GM10266 (cell line): ENCODE measurements around the gene JARID2.

Experiments
- DNase-seq: peaks from one replicate; pipeline ENCODE4 v3.0.0; 2012; ENCODE audit errors: extremely low spot score
- TF ChIP-seq, protein P1 (sequence below): IDR thresholded peaks from 2 replicates; pipeline ENCODE4 v1.5.1; 2012; ENCODE audit warnings: mild to moderate bottlenecking, low read depth; ENCODE audit not compliant: control insufficient read depth, insufficient read depth; ENCODE audit errors: missing control alignments

JARID2 gene

DNA sequence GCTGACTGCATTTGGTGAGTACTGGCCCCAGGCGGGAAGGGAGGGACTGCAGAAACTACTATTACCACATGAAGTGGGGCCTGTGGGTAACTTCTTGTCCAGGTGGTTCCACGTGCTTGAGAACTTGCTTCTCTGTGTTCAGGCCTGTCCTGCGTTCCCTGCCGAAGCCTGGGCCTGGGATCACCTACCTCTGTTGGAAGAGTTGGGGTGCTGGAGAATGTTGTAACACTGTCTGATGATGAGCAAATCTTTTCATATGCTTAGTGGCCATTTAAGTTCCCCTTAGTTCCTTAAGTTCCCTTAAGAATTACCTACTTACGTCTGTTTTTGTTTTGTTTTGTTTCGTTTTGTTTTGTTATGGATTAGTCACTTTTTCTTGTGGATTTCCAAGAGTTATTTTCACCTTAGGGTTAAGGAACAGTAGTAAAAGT lies 262.6 kb downstream of the JARID2 start:
- TF ChIP-seq, protein P1, sequence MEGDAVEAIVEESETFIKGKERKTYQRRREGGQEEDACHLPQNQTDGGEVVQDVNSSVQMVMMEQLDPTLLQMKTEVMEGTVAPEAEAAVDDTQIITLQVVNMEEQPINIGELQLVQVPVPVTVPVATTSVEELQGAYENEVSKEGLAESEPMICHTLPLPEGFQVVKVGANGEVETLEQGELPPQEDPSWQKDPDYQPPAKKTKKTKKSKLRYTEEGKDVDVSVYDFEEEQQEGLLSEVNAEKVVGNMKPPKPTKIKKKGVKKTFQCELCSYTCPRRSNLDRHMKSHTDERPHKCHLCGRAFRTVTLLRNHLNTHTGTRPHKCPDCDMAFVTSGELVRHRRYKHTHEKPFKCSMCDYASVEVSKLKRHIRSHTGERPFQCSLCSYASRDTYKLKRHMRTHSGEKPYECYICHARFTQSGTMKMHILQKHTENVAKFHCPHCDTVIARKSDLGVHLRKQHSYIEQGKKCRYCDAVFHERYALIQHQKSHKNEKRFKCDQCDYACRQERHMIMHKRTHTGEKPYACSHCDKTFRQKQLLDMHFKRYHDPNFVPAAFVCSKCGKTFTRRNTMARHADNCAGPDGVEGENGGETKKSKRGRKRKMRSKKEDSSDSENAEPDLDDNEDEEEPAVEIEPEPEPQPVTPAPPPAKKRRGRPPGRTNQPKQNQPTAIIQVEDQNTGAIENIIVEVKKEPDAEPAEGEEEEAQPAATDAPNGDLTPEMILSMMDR: no peak
- no peak for DNase-seq

DNA sequence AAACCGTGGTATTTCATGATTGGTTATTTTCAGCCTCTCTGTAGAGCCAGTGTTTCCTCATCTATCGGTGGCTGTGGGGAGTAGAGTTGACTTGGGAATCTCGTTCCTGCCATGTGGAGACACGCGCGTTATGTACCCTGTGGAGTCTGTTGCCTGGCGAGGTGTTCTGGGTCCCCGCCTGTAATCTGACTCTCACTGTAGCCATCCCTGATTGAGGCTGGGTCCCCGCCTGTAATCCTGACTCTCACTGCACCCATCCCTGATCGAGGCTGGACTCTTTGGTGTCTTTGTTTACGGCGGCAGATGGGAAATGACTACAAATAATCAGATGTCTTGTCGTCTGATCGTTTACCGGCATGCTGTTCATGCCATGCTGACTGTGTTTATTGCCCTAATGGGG lies 263.1 kb downstream of the JARID2 start:
- TF ChIP-seq, protein P1: no peak
- DNase-seq: no peak

DNA sequence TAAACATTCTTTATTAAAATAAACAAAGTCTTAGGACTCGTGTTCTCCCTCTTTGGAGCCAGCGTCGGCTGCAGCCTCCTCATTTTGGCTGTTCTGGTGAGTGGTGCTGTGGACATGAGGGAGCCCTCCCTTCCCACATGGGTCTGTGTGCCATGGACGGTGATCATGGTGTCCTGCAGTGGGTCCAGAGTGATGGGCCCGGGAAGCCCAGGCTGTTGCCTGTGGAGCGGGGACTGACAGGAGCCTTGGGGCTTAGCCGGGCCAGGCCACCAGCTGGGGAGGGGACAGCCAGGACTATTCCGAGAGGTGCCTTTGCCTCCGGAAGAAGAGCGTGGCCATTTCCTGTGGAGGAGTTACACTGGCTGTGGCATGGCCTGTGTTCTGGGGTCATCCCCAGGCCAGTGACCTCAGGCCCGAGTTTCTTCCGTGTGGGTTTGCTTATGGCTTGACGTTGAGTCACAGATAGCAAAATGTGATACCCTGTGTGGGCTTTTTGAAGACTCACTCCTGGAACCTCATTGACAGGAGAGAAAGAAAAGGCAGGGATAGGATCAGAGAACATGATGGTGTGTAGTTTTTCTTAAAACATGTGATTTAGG lies 263.6 kb downstream of the JARID2 start:
- DNase-seq: no peak
- TF ChIP-seq, protein P1: no peak

DNA sequence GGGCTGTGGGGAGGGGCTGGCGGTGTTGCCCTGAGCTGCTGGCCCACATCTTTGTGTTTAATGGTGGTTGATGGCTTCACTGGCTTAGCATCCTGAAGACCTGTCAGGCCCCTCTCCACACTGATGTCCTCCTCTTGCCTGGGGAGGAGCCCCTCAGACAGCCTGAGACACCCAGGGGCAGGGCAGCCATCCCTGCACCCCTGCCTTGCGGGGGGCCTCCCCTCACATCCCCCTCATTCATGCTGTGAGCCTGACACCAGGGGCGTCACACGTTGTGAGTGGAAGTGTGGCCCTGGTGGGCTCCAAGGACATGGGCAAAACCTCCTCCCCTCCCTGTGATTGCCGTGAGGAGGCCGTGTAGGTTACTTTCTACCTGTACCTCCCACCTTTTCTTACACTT lies 264.3 kb downstream of the JARID2 start:
- TF ChIP-seq, protein P1: no peak
- no peak for DNase-seq

DNA sequence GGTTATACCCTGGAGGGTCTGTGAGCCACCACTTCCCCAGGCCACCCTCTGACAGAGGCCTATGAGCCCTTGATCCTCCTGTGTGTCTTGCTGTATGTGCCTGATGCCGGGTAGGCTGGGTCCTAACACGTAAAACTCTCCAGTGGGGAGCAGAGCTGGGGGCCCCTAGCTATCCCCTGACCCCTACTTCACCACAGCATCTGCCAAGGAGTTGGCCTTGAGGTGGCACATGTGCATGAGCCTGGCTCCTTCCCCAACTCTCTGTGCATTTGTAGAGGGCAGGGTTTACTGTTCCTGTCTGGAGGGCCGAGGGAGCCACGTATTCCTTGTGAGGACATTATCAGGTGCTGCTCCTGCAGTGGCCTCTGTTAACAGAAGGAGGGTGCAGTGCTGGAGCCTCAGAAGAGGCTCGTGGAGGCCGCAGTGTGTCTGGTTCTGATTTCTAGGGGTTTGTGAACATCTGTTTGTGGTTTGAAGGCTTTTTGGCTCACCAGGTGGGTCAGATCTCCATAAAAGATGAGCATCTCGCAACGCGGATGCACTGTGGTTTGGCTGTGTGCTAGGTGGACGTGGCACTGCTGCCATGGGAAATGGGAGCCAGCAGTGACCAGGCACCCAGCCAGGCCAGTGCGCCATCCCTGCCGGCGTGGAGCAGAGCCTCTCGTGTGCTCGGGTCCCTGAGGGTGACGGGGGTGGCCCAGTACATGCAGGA lies 264.8 kb downstream of the JARID2 start:
- no peak for DNase-seq
- TF ChIP-seq, protein P1: no peak

DNA sequence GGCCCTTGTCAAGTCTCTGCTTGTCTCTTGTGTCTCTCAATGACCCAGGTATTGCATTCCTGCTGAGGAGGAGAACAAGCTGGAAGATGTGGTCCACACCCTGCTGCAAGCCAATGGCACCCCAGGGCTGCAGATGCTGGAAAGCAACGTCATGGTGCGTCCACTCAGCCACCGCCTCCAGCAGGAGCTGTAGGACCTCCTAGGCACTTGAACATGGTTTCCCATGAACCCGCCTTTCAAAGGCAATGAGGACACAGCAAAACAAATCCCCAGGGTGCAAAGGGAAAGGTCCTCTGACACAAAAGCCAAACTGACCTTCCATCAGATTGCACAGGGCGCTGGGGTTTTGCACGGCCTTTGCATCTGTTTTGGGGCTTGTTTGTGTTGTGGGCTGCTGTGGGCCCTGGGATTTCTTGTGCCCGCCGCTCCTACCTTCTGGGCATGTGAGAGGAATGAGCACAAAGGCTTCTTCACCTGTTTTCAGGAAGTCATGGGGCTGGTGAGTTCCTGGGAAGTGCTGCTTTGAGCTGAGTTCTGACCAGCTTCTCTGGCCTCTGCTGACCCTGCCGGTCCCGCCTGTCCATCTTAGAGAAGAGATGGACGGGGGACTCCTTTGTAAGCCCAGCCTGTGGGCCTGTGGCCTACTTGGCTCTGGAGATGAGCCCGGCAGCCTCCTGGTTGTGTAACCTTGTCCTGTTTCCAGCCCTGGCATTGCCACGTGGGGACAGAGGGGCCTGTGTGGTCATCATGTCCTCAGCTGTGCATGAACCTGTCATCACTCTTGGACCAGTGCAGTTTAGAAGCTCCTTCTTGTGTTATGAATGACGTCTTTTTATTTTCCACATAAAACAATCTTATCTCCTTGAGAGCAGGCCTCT lies 265.6 kb downstream of the JARID2 start:
- DNase-seq: no peak
- TF ChIP-seq, protein P1: no peak
